DMS53 treated with DMSO at 0.1 percent for 48 hours (cell line): Measurements from ENCODE around the gene RNF111.
"Not testable (repeated sequence)": the region's sequence is repeated elsewhere in the genome, so short reads cannot be mapped to it uniquely, and the experiment has no call there.

ENCODE experiments used
- DNase-seq: peaks from one replicate; lab custom pipeline; 2025; ENCODE audit not compliant: unreplicated experiment; lab: John Stamatoyannopoulos, UW

RNF111 gene

DNA sequence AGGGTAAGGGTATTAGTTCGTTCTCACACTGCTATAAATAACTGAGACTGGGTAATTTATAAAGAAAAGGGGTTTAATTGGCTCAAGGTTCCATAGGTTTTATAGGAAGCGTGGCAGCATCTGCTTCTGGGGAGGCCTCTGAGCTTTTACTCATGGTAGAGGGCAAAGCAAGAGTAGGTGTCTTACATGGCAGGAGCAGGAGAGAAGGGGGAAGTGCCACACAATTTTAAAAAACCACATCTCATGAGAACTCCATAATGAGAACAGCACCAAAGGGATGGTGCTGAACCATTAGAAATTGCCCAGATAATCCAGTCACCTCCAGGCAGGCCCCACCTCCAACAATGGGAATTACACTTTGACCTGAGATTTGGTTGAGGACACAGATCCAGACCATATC lies 12.2 kb downstream of the RNF111 start:
- no peak for DNase-seq

DNA sequence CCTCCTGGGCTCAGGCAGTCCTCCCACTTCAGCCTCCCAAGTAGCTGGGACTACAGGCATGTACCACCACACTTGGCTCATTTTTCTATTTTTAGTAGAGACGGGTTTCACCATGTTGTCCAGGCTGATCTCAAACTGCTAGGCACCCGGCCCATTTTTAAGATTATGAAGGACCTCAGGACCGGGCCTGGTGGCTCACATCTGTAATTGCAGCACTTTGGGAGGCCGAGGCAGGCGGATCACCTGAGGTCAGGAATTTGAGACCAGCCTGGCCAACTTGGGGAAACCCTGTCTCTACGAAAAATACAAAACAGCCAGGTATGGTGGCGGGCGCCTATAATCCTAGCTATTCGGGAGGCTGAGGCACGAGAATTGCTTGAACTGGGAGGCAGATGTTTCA lies 12.8 kb downstream of the RNF111 start:
- not testable (repeated sequence) for DNase-seq

DNA sequence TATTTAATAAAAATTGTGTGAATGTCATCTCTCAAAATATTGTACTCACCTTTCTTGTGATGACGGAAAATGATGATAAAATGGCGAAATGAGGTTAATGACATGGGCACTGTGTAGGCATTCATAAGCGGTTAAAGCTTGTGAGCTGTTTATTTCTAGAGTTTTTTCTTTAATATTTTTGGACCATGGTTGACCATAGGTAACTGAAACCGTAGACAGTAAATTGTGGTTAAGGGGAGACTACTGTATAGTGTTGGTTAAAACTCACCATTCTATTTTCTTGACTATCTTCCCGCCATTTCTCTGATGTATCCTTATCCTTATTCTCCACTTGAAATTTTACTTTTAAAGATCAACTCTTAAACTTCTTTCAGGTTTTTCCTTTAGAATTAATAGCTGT lies 14.5 kb downstream of the RNF111 start:
- DNase-seq = no peak

DNA sequence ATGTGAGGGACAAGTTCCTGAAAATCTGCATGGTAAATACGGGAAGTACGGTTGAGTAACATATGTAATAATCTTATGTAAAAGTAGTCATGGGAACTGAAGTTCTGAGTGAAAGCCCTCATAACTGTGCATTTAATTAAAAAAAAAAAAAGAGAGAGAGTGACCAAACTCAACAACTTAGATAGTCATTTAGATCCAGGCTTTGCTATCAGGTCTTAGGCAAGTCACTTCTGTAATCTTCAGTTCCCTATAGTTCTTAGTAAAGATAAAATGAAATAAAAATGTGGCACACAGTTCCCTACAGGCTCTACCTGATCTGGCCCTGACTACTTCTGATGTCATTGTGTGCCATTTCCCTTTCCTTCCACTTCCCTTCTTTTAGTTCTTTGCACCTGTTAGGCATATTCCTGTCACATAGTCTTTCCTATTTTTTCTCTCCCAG lies 15.0 kb downstream of the RNF111 start:
- no peak for DNase-seq

DNA sequence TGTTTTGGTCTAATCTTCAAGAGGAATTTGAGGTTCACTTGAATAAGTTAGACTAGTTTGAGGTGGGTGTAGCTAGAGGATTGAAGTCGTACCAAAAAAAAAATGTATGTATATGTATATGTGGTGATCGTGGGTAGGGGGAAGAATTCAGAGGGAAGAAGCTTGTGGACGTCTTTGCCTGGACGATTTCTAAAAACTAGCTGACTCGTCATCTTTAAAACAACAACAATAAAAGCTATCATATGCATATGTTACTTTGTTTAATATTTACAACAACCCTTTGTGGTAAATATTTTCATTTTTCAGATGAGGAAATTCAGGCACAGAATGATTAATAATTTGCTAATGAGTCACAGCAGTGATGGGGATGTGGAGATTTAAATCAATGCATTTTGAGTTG lies 18.1 kb downstream of the RNF111 start:
- DNase-seq = no peak

DNA sequence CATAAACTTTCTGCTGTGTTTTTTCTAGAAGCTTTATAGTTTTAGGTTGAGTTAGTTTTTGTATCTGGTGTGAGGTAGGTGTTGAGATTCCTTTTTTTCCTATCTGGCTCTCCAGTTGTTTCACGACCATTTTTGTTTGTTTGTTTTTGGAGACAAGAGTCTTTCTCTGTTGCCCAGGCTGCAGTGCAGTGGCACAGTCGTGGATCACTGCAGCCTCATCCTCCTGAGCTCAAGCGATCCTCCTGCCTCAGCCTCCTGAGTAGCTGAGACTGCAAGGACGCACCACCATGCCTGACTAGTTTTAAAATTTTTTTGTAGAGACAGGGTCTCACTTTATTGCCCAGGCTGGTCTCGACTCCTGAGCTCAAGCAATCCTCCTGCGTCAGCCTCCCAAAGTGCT lies 20.6 kb downstream of the RNF111 start:
- no peak for DNase-seq

DNA sequence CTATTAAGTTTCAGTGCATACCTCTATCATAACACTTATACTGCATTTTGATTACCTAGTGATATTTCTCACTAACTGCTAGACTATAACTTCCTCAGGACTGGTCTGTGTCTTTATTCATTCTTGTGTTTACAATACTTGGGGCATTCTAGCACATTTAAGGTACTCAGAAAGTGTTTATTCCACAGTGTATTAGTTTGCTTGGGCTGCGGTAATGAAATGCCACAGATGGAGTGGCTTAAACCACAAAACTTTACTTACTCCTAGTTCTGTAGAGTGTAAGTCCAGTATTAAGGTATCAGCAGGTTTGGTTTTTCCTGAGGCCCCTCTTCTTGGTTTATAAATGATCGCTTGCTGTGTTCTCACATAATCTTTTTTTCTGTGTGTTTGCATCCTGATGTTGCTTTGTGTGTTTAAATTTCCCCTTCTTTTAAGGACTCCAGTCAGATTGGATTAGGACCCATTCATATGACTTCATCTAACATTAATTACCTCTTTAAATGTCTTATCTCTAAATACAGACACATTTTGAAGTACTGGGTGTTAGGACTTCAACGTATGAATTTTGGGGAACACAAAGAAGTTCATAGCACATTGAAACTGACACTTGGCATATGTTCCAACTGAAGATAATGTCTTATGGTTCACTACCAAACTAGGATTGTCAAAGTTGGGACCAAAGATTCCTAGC lies 23.9 kb downstream of the RNF111 start:
- no peak for DNase-seq

DNA sequence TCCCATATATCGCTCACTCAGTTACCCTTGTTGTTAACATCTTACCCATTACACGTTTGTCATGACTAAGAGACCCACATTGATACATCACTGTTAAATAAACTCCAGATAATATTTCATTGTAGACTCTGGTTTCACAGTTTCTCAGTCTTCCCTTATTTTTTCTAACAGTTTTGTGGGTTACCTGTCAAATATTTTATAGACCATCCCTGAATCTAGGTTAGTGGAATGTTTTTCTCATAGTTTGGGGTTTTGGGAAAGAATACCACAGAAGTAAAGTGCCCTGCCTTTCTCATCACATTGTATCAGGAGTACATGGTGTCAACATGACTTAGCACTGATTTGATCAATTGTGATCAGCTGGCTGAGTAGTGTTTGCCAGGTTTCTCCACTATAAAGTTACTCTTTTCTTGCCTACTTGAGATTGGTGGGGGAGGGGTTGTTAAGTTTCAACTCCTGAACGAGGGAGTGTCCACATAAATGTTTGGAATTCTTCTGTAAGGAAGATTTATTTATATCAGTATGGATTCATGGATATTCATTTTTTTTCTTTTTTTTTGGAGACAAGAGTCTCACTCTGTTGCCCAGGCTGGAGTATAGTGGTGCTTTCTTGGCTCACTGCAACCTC lies 25.9 kb downstream of the RNF111 start:
- no peak for DNase-seq

DNA sequence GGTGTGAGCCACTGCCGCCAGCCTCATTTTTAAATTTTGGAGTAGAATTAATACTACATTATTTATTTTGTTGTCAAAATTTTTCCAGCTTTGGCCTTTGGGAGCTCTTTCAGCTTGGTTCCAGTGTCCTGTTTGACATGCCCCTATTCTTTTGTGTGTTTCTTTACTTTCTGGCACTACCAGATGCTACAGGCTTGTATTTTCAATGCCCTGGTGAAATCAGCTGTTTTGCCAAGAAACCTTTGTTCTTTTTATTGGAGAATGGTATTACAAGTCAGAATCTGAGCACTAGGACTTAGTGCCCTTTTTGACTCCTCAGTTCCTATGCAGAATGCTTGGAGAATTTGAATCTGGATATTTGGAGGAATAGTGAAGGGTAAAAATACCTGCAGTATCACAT lies 26.6 kb downstream of the RNF111 start:
- DNase-seq = no peak

DNA sequence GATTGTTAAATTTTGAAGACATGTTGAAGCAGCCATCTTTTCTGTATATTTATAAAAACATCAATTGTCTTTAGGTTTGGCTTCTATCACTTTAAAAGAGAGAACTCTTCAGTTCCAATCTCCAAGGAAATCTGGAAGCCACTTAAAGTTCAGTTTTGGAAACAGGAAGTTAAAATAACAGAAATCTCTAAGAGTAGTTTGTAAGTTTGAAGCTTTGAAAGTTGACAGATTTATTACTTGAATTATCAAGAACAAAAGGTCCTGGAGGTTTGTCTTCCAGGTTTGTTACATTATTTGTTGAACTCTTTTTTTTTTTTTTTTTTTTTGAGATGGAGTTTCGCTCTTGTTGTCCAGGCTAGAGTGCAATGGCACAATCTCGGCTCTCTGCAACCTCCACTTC lies 30.0 kb downstream of the RNF111 start:
- no peak for DNase-seq

DNA sequence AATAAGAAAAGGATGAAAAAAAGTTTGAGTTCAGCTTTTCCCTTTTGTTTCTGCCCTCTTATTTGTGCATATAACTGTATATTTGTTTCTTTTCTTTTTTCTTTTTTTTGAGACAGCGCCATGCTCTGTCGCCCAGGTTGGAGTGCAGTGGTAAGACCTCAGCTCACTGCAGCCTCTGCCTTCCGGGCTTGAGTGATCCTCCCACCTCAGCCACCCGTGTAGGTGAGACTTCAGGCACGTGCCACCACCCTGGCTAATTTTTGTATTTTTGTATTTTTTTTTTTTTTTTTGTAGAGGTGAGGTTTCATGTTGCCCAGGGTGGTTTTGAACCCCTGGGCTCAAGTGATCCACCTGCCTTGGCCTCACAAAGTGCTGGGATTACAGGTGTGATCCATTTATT lies 31.4 kb downstream of the RNF111 start:
- DNase-seq = no peak

DNA sequence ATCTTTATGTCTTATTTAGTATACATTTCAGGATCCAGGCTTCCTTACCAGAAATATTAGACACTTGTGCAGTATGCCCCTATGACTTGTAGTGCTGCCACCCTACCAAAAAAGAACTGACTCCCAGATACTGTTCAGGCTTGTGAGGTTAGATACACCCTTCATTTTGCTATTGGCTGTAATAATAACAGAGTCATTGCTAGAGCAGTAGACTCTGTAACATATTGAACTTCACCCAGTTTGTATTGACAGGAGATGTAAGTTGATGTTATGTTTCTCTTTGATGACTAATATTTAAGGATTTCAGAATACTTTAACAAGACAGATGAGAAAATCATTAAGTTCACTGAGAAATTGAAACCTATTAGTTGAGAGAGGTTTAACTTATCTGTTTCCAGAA lies 32.9 kb downstream of the RNF111 start:
- DNase-seq = no peak

DNA sequence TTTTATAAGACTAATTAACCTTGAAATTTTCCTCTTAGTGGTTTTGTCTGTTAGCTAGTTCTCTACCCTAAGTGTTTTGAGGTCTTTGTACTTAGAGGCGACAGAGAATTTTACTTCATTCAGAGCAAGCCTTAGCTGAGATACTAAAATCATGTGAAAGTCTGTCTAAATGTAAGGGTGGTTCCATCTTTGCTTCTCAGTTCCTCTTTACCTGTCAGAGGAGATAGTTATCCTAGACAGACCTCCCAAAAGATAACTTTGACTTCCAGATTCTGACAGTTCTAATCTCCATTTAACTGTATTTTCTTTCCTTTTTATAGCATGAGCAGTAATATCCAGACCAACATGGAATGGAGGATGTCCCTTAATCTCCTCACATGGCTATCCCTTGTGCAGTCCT lies 34.7 kb downstream of the RNF111 start:
- no peak for DNase-seq

DNA sequence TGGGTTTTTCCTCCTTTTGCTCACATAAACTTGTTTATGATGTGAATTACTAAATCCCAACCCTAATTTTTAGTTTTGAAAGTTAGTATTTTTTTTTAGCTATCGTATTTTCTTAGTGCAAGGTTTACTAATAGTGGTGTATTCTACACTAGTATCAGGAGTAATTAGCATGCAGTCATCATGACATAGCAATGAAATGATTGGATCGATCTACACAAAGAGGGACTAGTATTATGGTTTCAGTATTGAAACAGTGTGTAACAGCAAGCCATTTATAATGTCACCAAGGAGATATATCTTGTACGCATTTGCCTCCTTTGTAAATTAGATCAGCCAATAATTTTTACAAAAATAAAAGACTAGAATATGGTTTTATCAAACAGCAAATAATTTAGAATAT lies 38.7 kb downstream of the RNF111 start:
- no peak for DNase-seq

DNA sequence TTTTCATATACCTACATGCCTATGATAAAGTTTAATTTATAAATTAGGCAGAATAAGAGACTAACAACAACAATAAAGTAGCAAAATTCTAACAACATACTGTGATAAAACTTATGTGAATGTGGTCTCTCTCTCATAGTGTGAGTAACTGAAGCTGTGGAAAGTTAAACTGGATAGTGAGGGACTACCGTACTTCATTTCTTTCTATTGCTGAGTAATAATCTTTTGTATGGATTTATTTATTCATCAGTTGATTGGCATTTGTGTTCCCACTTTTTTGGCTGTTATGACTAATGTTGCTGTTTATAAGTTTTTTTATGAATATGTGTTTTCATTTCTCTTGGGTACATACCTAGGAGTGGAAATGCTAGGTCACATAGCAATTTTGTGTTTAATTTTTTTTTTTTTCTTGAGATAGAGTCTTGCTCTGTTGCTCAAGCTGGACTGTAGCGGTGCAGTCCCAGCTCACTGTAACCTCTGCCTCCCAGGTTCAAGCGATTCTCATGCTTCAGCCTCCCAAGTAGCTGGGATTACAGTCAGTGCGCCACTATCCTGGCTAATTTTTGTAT lies 41.0 kb downstream of the RNF111 start:
- no peak for DNase-seq

DNA sequence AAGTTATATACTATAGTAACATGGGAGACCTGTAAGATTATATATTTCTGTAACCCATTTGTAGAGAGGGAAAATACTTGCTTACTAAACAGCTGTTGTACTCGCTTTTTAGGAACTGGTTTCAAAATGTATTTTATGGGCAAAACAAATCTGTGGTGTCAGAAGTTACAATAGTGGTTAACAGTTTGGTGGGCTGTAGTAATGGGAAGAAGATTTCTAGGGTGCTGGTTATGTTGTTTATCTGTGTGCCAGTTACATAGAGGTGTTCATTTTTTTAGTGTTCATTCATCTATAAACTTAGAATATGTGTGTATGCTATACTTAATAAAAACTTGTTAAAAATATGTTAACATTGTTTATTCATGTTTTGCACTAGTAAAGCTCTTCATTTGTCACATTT lies 42.1 kb downstream of the RNF111 start:
- DNase-seq = no peak

DNA sequence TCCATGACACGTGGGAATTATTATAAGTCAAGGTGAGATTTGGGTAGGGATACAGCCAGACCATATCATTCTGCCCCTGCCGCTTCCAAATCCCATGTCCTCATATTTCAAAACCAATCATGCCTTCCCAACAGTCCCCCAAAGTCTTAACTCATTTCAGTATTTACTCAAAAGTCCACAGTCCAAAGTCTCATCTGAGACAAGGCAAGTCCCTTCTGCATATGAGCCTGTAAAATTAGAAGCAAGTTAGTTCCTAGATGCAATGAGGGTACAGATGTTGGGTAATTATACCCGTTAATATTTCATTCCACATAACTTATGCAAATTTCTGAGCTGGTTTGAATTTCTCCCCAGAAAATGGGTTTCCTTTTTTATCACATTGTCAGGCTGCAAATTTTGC lies 47.7 kb downstream of the RNF111 start:
- no peak for DNase-seq

DNA sequence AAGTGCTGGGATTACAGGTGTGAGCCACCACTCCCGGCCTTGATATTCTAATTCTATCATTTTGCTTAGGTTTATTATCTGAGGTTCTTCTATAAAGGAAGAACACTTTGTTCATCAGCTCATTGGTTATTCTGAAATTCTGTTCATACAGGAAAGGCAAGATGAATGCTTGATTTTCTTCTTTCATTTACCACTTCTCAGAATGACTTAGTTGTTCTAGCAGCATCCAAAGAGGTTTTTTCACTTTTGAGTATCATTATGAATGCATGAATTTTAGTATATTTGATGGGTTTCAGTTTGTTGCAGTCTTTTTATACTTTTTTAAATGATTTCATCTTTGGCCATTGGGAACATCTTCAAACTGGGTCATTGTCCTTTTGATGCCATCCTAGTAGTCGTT lies 51.8 kb downstream of the RNF111 start:
- DNase-seq = no peak

DNA sequence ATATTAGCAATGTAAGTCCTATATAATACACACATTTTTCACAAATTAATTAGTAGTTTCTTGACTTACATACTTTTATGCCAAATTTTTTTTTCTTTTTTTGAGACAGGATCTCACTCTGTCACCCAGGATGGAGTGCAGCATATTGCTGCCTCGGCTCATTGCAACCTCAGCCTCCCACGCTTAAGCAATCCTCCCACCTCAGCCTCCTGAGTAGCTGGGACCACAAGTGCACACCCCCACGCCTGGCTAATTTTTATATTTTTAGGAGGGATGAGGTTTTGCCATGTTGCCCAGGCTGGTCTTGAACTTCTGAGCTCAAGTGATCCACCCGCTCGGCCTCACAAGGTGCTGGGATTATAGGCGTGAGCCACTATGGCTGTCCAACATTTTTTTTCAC lies 54.6 kb downstream of the RNF111 start:
- DNase-seq = no peak

DNA sequence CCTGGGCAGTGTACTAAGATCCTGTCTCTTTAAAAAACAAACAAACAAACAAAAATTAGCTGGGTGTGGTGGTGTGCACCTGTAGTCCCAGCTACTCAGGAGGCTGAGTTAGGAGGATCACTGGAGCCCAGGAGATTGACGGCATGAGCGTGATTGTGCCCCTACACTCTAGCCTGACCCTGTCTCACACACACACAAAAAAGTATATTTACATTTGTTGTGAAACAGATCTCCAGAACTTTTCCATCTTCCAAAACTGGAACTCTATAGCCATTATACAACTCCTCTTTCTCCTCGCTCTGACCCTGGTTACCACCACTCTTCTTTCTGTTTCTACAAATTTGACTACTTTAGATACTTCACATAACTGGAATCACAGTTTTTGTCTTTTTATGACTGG lies 61.4 kb downstream of the RNF111 start:
- DNase-seq = no peak

DNA sequence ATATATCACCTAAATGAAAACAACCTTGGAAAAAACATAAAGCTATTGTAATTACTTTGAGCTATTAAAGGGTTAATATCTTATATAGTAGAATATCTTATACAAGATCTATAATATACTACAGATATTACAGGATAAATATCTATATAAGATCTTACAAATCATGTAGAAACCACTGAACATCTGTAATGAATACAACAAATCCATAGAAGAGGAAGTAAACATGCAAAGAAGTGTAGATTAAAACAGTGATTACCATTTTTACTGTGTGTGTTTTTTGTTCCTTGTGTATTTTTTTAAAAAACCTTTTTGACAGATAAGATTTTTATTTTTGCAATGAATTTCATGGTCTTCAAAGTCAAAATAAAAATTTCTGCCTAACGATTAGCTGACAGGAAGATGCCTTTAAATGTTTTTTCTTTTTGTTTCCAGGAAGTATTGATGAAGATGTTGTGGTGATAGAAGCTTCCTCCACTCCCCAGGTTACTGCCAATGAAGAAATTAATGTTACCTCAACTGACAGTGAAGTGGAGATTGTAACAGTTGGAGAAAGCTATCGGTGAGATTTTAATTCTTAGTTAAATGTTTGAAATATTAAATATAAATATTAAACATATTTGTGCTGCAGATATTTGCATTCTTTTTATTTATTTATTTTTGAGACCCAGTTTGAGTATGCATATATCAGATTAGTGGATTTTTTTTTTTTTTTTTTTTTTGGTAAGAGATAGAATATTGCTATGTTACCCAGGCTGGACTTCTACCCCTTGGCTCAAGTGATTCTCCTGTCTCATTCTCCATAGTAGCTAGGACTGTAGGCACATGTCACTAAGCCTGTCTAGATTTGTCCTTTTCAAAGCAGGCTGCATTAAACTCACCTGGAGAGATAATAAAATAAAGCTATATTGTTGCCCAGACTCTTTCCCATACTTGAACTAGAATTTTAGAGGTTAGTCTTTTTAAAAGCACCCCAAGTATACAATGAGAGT lies 64.7 kb downstream of the RNF111 start:
- DNase-seq = no peak
